GM21381 (cell line): ENCODE data around the gene ADAMTS7.
"Not testable (repeated sequence)": the region's sequence is repeated elsewhere in the genome, so short reads cannot be mapped to it uniquely, and the experiment has no call there.

Experiments used
- ATAC-seq: cut with Tn5 transposase; IDR thresholded peaks from one replicate; pipeline ENCODE4 v1.9.1; 2021; ENCODE audit warnings: mild to moderate bottlenecking, moderate library complexity; ENCODE audit not compliant: unreplicated experiment

Gene ADAMTS7

GRCh38 chr15:78726870-78727551 is 84.3 kb downstream of the ADAMTS7 start:
- ATAC-seq = no peak

GRCh38 chr15:78719819-78720450 is 91.3 kb downstream of the ADAMTS7 start:
- not testable (repeated sequence) for ATAC-seq

GRCh38 chr15:78718837-78719236 is 92.4 kb downstream of the ADAMTS7 start:
- no peak for ATAC-seq

- no peak for ATAC-seq
Observed at GRCh38 chr15:78717956-78718656, 93.2 kb downstream of the ADAMTS7 start.

GRCh38 chr15:78716651-78717050 is 94.6 kb downstream of the ADAMTS7 start:
- no peak for ATAC-seq

- ATAC-seq = no peak
Observed at GRCh38 chr15:78715930-78716329, 95.3 kb downstream of the ADAMTS7 start.

GRCh38 chr15:78715434-78715833 is 95.8 kb downstream of the ADAMTS7 start:
- ATAC-seq = no peak

GRCh38 chr15:78714890-78715289 is 96.4 kb downstream of the ADAMTS7 start:
- no peak for ATAC-seq

GRCh38 chr15:78712797-78713515 is 98.3 kb downstream of the ADAMTS7 start:
- ATAC-seq = no peak

- ATAC-seq = no peak
Observed at GRCh38 chr15:78711638-78712037, 99.6 kb downstream of the ADAMTS7 start.

- no peak for ATAC-seq
Observed at GRCh38 chr15:78709263-78709882, 101.9 kb downstream of the ADAMTS7 start.
